Measurements from ENCODE around the gene PLEKHA7. TPM values are rescaled to one million over a fixed set of nuclear protein-coding genes. Genes with fewer than 3 reads are reported as not detected.

PLEKHA7 gene
- total RNA-seq, 1 experiment from 2014 or later: 7.2 TPM

GRCh38 chr11:16883174-16883573 lies 131.0 kb downstream of the PLEKHA7 start:
- no peaks in the 10 kb centered on the region for H3K9me3 ChIP-seq (ENCODE audit: control insufficient read depth in 1 of 2, insufficient read depth in 1 of 2, low read depth in 1 of 2, low read length in 2 of 2)
- H3K36me3 ChIP-seq (ENCODE audit: control insufficient read depth in 1 of 2, insufficient read depth in 2 of 2, low read length in 2 of 2): no peaks in the 10 kb centered on the region
- no peaks in the 10 kb centered on the region for H4K20me1 ChIP-seq (ENCODE audit: insufficient read depth)
- ATAC-seq: peak; percentile 82
- H3K27ac ChIP-seq (ENCODE audit: low read depth, low read length): no peak overlapping the region
- H3K9ac ChIP-seq (ENCODE audit: low read length): no peak overlapping the region
- no peaks in the 10 kb centered on the region for H3K27me3 ChIP-seq (ENCODE audit: insufficient read depth, low read length)
- H3K79me2 ChIP-seq (ENCODE audit: insufficient read depth, low read length): no peaks in the 10 kb centered on the region
- CTCF ChIA-PET: interaction anchor here (0.7 to 1.9 kb wide), 5 partner anchors 29 to 251 kb away, joined by 3 to 21 read pairs (median 5); no protein-coding TSS in a partner anchor
- H3K4me3 ChIP-seq (replicated peaks in 1 of 2; ENCODE audit: low read depth in 1 of 2, low read length in 2 of 2): no peak overlapping the region
- peak; percentile 39 for DNase-seq (ENCODE audit: low read depth, low spot score)
- peaks cover 5 to 20% of the 10 kb centered on the region in 2 experiments; a peak in 3 of 4 replicates for H3K4me1 ChIP-seq (ENCODE audit: control insufficient read depth in 1 of 2, insufficient read depth in 2 of 2, low read length in 2 of 2)
- BruUV-seq (replicated peaks): no TSS peak
- intact Hi-C loops (cut with micrococcal nuclease): loop anchor here (1.0 kb wide), 2 partner anchors 63 to 96 kb away; no protein-coding TSS in a partner anchor
- H2AFZ ChIP-seq (ENCODE audit: low read depth, low read length, poor library complexity, severe bottlenecking): no peak overlapping the region
- peak overlapping the region; percentile 18; the same call in 1 of the 2 replicates for H3K4me2 ChIP-seq (ENCODE audit: low read length)
- no peaks in the 10 kb centered on the region for H3K9me2 ChIP-seq (ENCODE audit: insufficient read depth)
- RAD21 ChIA-PET (ENCODE audit: low non-redundant PET in 1 of 2, low total read pairs in 2 of 2, uncharacterized antibody in 2 of 2, unreplicated experiment in 2 of 2): no interaction called here
- POLR2A ChIA-PET: no interaction called here
- TF ChIP-seq SIN3A (IDR thresholded peaks at IDR 0.05; ENCODE audit: low read depth) (no peak), CBX3 (IDR thresholded peaks at IDR 0.05; ENCODE audit: low read depth) (peak; percentile 71; the same call in 1 of the 2 replicates), CEBPB (IDR thresholded peaks at IDR 0.05; ENCODE audit: low read depth) (no peak), ZFX (IDR thresholded peaks at IDR 0.05) (no peak), RAD21 (IDR thresholded peaks at IDR 0.05; ENCODE audit: low read depth) (peak; percentile 62), EGR1 (IDR thresholded peaks at IDR 0.05; ENCODE audit: low read depth) (no peak), POLR2A (IDR thresholded peaks at IDR 0.05; ENCODE audit: borderline replicate concordance, extremely low read depth, insufficient read depth, insufficient read length) (no peak), ZNF274 (IDR thresholded peaks at IDR 0.05; ENCODE audit: low read depth, low read length) (no peak), SP1 (IDR thresholded peaks at IDR 0.05; ENCODE audit: low read depth) (peak; percentile 36), JUND (IDR thresholded peaks at IDR 0.05) (no peak), ELF1 (IDR thresholded peaks at IDR 0.05; ENCODE audit: borderline replicate concordance, low read depth) (no peak), YY1 (IDR thresholded peaks at IDR 0.05; ENCODE audit: extremely low read depth, insufficient replicate concordance, low read depth, low read length) (no peak), SRF (IDR thresholded peaks at IDR 0.05; ENCODE audit: low read depth) (no peak), EZH2phosphoT487 (IDR thresholded peaks at IDR 0.05; ENCODE audit: borderline replicate concordance) (no peak), TCF7L2 (IDR thresholded peaks at IDR 0.05; ENCODE audit: borderline replicate concordance, extremely low read depth, insufficient read depth, insufficient read length) (no peak), POLR2AphosphoS5 (IDR thresholded peaks at IDR 0.05; ENCODE audit: low read depth, low read length) (no peak), CTCF (IDR thresholded peaks at IDR 0.05 in 2 of 3, conservative IDR thresholded peaks at IDR 0.05 in 1 of 3; ENCODE audit: borderline replicate concordance in 1 of 3, insufficient read depth in 1 of 3, low read depth in 2 of 3, low read length in 2 of 3) (peak; percentile 36 to 60 (median 45); a peak in 4 of 6 replicates), ZBTB33 (IDR thresholded peaks at IDR 0.05; ENCODE audit: extremely low read depth, insufficient replicate concordance, low read length) (no peak)
- TF ChIP-seq, protein P1, sequence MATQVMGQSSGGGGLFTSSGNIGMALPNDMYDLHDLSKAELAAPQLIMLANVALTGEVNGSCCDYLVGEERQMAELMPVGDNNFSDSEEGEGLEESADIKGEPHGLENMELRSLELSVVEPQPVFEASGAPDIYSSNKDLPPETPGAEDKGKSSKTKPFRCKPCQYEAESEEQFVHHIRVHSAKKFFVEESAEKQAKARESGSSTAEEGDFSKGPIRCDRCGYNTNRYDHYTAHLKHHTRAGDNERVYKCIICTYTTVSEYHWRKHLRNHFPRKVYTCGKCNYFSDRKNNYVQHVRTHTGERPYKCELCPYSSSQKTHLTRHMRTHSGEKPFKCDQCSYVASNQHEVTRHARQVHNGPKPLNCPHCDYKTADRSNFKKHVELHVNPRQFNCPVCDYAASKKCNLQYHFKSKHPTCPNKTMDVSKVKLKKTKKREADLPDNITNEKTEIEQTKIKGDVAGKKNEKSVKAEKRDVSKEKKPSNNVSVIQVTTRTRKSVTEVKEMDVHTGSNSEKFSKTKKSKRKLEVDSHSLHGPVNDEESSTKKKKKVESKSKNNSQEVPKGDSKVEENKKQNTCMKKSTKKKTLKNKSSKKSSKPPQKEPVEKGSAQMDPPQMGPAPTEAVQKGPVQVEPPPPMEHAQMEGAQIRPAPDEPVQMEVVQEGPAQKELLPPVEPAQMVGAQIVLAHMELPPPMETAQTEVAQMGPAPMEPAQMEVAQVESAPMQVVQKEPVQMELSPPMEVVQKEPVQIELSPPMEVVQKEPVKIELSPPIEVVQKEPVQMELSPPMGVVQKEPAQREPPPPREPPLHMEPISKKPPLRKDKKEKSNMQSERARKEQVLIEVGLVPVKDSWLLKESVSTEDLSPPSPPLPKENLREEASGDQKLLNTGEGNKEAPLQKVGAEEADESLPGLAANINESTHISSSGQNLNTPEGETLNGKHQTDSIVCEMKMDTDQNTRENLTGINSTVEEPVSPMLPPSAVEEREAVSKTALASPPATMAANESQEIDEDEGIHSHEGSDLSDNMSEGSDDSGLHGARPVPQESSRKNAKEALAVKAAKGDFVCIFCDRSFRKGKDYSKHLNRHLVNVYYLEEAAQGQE (IDR thresholded peaks at IDR 0.05; ENCODE audit: low read depth): no peak
- TF ChIP-seq, protein P2, sequence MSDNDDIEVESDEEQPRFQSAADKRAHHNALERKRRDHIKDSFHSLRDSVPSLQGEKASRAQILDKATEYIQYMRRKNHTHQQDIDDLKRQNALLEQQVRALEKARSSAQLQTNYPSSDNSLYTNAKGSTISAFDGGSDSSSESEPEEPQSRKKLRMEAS (IDR thresholded peaks at IDR 0.05): peak; percentile 44; the same call in 1 of the 2 replicates
- TF ChIP-seq, protein P3, sequence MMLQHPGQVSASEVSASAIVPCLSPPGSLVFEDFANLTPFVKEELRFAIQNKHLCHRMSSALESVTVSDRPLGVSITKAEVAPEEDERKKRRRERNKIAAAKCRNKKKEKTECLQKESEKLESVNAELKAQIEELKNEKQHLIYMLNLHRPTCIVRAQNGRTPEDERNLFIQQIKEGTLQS (IDR thresholded peaks at IDR 0.05): no peak
